ENCODE results near the gene TBX2. TPM values are rescaled to one million over a fixed set of nuclear protein-coding genes. Genes with fewer than 3 reads are reported as not detected.

The TBX2 gene
- total and polyA plus RNA-seq, 2 of the 13 experiments (the other 11 are each of a cell fraction or from before 2014, with no cell fraction given) = 2.8 to 15.3 TPM

GRCh38 chr17:61425682-61426481 is 26.2 kb downstream of the TBX2 start (continued):
- TF ChIP-seq ZNF616 (CRISPR knock-in tag; IDR thresholded peaks at IDR 0.05; ENCODE audit: low read depth) = no peak
- peak; percentile 55; the same call in 1 of the 2 replicates for TF ChIP-seq PITX1 (CRISPR knock-in tag; IDR thresholded peaks at IDR 0.05)
- TF ChIP-seq ZNF570 (CRISPR knock-in tag; IDR thresholded peaks at IDR 0.05; ENCODE audit: borderline replicate concordance) = no peak
- 0 out of 2 replicates have a peak, but pooled peaks have one; percentile 28 for TF ChIP-seq CEBPG (CRISPR knock-in tag; IDR thresholded peaks at IDR 0.05)
- 0 out of 2 replicates have a peak, but pooled peaks have one; percentile 14 for TF ChIP-seq MED1 (CRISPR knock-in tag; IDR thresholded peaks at IDR 0.05)
- 0 out of 2 replicates have a peak, but pooled peaks have one; percentile 20 for TF ChIP-seq GABPB1 (CRISPR knock-in tag; IDR thresholded peaks at IDR 0.05)
- TF ChIP-seq CBX1 (IDR thresholded peaks at IDR 0.05; ENCODE audit: low read depth) = peak; percentile 40
- 0 out of 2 replicates have a peak, but pooled peaks have one; percentile 64 for TF ChIP-seq HNRNPL (IDR thresholded peaks at IDR 0.05; ENCODE audit: low read depth, low read length)
- peak; percentile 87 for TF ChIP-seq SMC3 (IDR thresholded peaks at IDR 0.05; ENCODE audit: low read length)
- 0 out of 2 replicates have a peak, but pooled peaks have one; percentile 25 for TF ChIP-seq SOX5 (CRISPR knock-in tag; IDR thresholded peaks at IDR 0.05; ENCODE audit: borderline replicate concordance)
- TF ChIP-seq U2AF1 (optimal IDR thresholded peaks at IDR 0.05; ENCODE audit: low read depth, low read length) = no peak
- peak; percentile 35; the same call in 1 of the 2 replicates for TF ChIP-seq KDM2A (CRISPR knock-in tag; IDR thresholded peaks at IDR 0.05; ENCODE audit: borderline replicate concordance, low read depth)
- TF ChIP-seq CBFB (CRISPR knock-in tag; IDR thresholded peaks at IDR 0.05) = 0 out of 2 replicates have a peak, but pooled peaks have one; percentile 23
- TF ChIP-seq EED (CRISPR knock-in tag; IDR thresholded peaks at IDR 0.05) = no peak
- TF ChIP-seq MXD1 (CRISPR knock-in tag; IDR thresholded peaks at IDR 0.05) = no peak
- no peak; the same call in 1 of the 2 replicates for TF ChIP-seq MEIS1 (CRISPR knock-in tag; IDR thresholded peaks at IDR 0.05; ENCODE audit: borderline replicate concordance)
- TF ChIP-seq MYC (CRISPR knock-in tag; IDR thresholded peaks at IDR 0.05; ENCODE audit: borderline replicate concordance) = peak; percentile 22; the same call in 1 of the 2 replicates
- peak; percentile 67; the same call in 1 of the 2 replicates for TF ChIP-seq ZNF619 (CRISPR knock-in tag; IDR thresholded peaks at IDR 0.05)
- TF ChIP-seq PRDM10 (CRISPR knock-in tag; IDR thresholded peaks at IDR 0.05; ENCODE audit: low read depth) = peak; percentile 33; the same call in 1 of the 2 replicates
- 0 out of 2 replicates have a peak, but pooled peaks have one; percentile 15 for TF ChIP-seq ZSCAN25 (CRISPR knock-in tag; IDR thresholded peaks at IDR 0.05)
- 0 out of 2 replicates have a peak, but pooled peaks have one; percentile 15 for TF ChIP-seq GATAD2A (CRISPR knock-in tag; IDR thresholded peaks at IDR 0.05)
- TF ChIP-seq ERF (CRISPR knock-in tag; IDR thresholded peaks at IDR 0.05) = peak; percentile 83; the same call in 1 of the 2 replicates
- TF ChIP-seq XRCC5 (optimal IDR thresholded peaks at IDR 0.05; ENCODE audit: low read length) = peak; percentile 88
- no peak for TF ChIP-seq HNF4A (CRISPR knock-in tag; IDR thresholded peaks at IDR 0.05)
- peak; percentile 53; the same call in 1 of the 2 replicates for TF ChIP-seq ZNF292 (CRISPR knock-in tag; IDR thresholded peaks at IDR 0.05; ENCODE audit: borderline replicate concordance, low read depth)
